Right cardiac atrium (tissue), 5 donors: ENCODE data around the gene SPPL2B. TPM values are rescaled to one million over a fixed set of nuclear protein-coding genes. Genes with fewer than 3 reads are reported as not detected.

Experiments
- ATAC-seq, 2 donors: fragments of 200-7000 bp; cut with Tn5 transposase; one replicate each; pipeline versions ENCODE4 v1.8.0 to v1.9.1; 2020; ENCODE audit warnings: moderate library complexity in 2 of 2, mild to moderate bottlenecking in 1 of 2
- DNase-seq, 3 donors: peaks; one replicate each; pipeline ENCODE4 v3.0.0-alpha.2; 2020
- H3K27ac ChIP-seq: one replicate; pipeline ENCODE4 v1.5.1; 2013; ENCODE audit warnings: mild to moderate bottlenecking, low read length, control low read depth, moderate library complexity
- H3K27me3 ChIP-seq: one replicate; pipeline ENCODE4 v1.6.1; 2013; ENCODE audit not compliant: control insufficient read depth, insufficient read depth
- H3K4me1 ChIP-seq: one replicate; pipeline ENCODE4 v1.6.1; 2013; ENCODE audit warnings: low read length; ENCODE audit not compliant: control insufficient read depth, insufficient read depth
- H3K4me3 ChIP-seq: one replicate; pipeline ENCODE4 v1.5.1; 2013; ENCODE audit warnings: low read length, control low read depth
- H3K9me3 ChIP-seq: one replicate; pipeline ENCODE4 v1.6.1; 2013; ENCODE audit warnings: low read length; ENCODE audit not compliant: control insufficient read depth
- WGBS: extraction: QIAGEN DNeasy Blood & Tissue Kit; methylation state at CpG from one replicate; pipeline ENCODE4 v1.1.7; 2013; 5-methylcytosine and 5-hydroxymethylcytosine counted together
- intact Hi-C, 4 donors: fragments of 100-400 bp; cut with DNase I; formaldehyde crosslinking; loops; one replicate each; pipeline versions ENCODE4 v1.11.0 to v1.14.0; 2022 to 2023
- polyA plus RNA-seq: library from polyadenylated mRNA; stranded (reverse); fragments of 200-250 nt; gene quantifications from one replicate; pipeline ENCODE4 v1.2.3, GENCODE V29; 2013
- total RNA-seq, 4 donors: library from RNA; stranded (reverse); fragmentation: NEBNext Ultra II Directional; extraction: Animal tissue kit (Norgen Biotek cat#: 25700); gene quantifications; one replicate each; pipeline ENCODE4 v1.2.1, GENCODE V29; 2021
- donor health status: healthy with polysubstance abuse.
- donor health status: DM: no; HTN: yes; CAD: no.
- donor health status: DM: no; HTN: no; CAD: no.
- donor health status: DM: no; HTN: yes; CAD: no; lungs with severe emphysema.
- donor health status: DM: yes; HTN: yes; CAD: no.

The SPPL2B gene
- total and polyA plus RNA-seq, 5 donors: 27.1 to 40.2 (median 31.7) TPM

DNA sequence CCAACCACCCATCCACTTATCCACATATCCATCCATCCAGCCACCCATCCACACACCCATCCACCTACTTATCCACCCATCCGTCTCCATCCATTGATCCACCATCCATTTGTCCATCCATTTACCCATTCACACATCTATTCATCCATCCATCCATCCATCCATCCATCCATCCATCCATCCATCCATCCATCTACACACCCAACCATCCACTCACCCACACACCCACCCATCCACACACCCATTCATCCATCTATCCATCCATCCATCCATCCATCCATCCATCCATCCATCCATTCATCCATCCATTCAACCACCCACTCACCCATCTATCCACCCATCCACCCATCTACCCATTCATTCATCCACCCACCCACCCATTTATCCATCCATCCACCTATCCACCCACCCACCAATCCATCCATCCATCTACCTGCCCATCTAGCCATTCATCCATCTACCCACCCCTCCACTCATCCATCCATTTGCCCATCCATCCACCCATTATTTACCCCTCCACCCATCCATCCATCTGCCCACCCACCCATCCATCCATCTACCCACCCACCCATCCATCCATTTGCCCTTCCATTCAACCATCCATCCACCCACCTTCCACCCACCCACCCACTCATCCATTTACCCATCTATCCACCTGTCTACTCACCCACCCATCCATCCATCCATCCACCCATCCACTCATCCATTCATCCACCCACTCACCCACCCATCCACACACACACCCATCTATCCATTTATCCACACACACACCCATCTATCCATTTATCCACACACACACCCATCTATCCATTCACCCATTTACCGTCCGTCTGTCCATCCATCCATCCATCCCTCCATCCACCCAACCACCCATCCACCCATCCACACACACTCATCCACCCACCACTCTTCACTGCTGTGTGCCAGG is 29.1 kb downstream of the SPPL2B start:
- no peaks in the 10 kb centered on the region for H3K4me1 ChIP-seq
- no peak overlapping the region for H3K27ac ChIP-seq
- H3K9me3 ChIP-seq: no peaks in the 10 kb centered on the region
- whole genome bisulfite sequencing: 97% methylated on average over 3 of the region's 3 CpGs
- DNase-seq: no peak
- no peak overlapping the region for H3K4me3 ChIP-seq
- H3K27me3 ChIP-seq: no peaks in the 10 kb centered on the region
- ATAC-seq: no peak
- intact Hi-C loops: no loop called here

DNA sequence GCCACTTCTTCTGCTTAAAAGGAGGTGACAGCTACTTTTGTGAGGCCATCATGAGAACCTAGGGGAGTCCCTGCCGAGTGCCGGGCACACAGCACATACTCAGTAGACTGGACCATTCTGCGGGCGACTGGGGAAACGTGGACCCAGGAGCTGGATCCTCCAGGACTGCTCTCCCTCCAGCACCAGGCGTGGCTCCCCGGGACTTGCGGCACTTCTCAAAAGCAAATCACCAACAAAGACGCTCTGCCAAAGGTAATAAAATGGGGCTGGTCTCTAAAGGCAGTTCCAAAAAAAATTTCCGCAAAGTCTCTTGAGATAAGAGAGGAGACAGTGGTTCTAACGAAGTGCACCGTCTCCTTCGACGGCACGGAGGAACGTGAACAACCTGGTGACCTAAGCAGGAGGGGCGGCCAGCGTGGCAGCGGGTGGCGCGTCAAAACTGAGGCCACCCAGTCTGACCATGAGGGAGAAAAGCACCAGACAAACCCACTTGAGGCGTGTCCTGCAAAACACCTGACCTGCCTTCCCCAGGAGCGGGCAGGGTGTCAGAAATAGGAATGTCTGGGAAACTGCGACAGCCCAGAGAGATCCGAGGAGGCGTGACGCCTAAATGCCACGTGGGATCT is 30.2 kb downstream of the SPPL2B start:
- Histone ChIP-seq H3K9me3 (no peaks in the 10 kb centered on the region), H3K4me3 (no peak overlapping the region), H3K27me3 (no peaks in the 10 kb centered on the region), H3K27ac (no peak overlapping the region), H3K4me1 (no peaks in the 10 kb centered on the region)
- WGBS: 73% methylated on average over 28 of the region's 28 CpGs
- intact Hi-C loops: no loop called here
- ATAC-seq (no peak), DNase-seq (no peak)

DNA sequence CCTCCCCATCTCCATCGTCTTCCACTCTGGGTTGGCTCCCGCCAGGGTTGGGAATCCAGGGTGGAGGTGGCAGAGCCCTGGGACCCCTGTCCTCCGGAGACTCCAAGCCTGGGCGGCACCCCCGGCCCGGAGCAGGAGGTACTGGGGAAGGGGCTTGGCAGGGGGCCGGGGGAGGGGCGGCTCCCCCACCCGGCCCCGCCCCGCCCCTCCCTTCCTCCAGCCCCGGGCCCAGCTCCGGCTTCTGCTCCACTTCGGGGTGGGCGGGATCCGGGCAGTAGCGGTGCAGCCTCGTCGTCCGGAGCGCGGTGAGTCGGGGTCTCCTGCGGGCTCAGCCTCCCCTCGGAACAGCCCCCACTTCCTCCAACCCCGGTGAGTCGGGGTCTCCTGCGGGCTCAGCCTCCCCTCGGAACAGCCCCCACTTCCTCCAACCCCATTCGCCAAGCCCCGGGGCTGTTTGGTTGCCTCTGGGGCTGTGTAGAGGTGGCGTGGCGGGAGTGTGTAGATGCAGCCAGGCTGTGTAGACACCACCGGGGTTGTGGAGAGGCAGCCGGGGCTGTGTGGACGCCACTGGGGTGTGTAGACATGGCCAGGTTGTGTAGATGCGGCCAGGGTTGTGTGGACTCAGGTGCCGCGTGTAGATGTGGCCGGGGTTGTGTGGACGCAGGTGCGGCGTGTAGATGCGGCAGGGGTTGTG is 31.7 kb downstream of the SPPL2B start, which contains the start of gene TMPRSS9:
TSS of gene TMPRSS9 (plus strand) at position 274 of the 694 bp plus-strand sequence. CDS start 29,521 bp downstream, outside the sequence.
- Histone ChIP-seq H3K27me3 (no peaks in the 10 kb centered on the region), H3K4me3 (no peak within 1 kb of the TSS), H3K27ac (no peak within 1 kb of the TSS), H3K4me1 (no peaks in the 10 kb centered on the region), H3K9me3 (no peaks in the 10 kb centered on the region)
- no peak for DNase-seq
- ATAC-seq: no peak
- intact Hi-C loops: no loop called here
- 23% methylated on average over 44 of the region's 44 CpGs for WGBS

DNA sequence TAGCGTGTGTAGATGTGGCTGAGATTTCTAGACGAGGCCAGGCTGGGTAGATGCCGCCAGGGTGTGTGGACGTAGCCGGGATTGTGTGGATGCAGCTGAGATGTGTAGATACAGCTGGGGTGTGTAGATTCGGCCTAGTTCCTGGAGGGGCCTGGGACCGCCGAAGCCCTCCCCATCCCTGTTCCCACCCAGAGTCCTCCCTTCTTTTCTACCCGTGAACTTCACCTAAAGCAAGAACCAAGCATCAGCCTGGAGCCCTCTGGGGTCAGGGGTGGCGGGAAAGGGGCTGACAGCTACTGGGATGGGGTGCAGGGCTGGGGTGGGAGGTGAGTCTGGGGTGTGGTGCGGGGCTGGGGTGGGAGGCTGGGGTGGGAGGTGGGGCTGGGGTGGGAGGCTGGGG is 32.3 kb downstream of the SPPL2B start:
- Histone ChIP-seq H3K9me3 (no peaks in the 10 kb centered on the region), H3K4me1 (no peaks in the 10 kb centered on the region), H3K27ac (no peak overlapping the region), H3K27me3 (no peaks in the 10 kb centered on the region), H3K4me3 (no peak overlapping the region)
- WGBS: 60% methylated on average over 11 of the region's 11 CpGs
- intact Hi-C loops: no loop called here
- ATAC-seq (no peak), DNase-seq (no peak)

DNA sequence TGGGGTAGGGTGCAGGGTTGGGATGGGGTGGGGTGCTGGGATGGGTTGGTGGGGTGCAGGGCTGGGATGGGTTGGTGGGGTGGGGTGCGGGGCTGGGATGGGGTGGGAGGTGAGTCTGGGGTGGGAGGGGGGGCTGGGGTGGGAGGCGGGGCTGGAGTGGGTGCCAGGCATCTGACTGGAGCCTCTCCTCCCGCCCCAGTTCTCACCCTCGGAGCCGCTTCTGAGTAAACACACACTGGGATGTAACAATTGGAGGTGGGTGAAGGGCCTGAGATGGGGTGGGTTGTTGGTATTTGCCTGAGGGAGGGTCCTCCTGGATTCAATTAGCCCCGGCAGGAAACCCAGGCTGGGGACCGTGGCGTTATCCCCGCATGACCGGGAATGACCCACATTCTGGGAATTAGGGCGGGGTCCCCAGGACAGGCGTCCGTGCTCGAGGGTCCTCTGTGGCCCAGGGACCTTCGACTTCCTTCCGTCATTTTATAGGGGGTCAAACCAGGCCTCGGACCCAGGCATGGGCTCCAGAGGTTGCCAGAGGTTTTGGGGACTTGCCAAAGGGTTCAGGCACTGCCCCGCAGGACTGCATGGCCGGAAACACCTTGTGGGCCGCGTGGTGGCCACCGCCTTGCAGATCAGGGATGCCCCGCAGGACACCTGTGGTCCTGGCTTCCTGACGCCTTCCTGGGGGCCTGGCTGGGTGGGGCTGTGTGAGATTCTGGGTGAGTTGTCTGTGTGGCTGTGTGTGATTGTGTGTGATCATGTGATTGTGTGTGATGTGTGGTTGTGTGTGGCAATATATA is 33.0 kb downstream of the SPPL2B start:
- Histone ChIP-seq H3K4me1 (no peaks in the 10 kb centered on the region), H3K27ac (no peak overlapping the region), H3K9me3 (no peaks in the 10 kb centered on the region), H3K27me3 (no peaks in the 10 kb centered on the region), H3K4me3 (no peak overlapping the region)
- DNase-seq (no peak), ATAC-seq (no peak)
- intact Hi-C loops: no loop called here
- WGBS: 34% methylated on average over 24 of the region's 24 CpGs

DNA sequence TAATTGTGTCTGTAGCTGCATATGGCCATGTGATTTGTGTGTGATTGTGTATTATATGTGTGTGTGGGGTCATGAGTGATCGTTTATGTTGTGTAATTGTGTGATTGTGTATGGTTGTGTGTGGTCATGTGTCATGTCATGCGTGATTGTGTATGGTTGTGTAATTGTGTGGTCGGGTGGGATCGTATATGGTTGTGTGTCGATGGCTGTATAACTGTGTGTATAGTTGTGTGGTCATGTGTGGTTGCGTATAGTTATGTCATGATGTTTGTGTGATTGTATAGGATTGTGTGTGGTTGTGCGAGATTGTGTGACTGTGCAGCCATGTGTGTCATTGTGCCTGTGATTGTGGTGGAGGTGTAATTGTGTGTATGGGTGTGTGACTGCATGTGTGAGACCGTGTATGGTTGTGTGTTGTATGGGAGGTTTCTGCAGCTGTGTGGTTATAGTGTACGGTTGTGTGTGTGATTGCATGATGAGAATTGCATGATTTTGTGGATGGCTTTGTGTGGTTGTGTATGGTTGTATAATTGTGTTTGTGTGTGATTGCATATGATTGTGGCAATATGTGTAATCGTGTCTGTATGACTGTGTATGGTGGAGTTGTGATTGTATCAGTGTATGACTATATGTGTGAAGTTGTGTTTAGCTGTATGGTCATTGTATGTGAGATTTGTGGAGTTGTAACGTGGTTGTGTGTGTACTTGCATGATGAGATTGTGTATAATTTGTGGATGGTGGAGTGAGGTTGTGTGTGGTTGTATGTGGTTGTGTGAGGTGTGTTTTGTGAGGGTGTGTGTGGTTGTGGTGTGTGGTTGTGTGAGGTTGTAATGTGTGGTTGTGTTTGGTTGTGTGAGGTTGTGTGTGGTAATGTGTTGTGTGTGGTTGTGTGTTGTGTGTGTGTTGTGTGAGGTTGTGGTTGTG is 33.8 kb downstream of the SPPL2B start:
- Histone ChIP-seq H3K27me3 (no peaks in the 10 kb centered on the region), H3K9me3 (no peaks in the 10 kb centered on the region), H3K4me3 (no peak overlapping the region), H3K4me1 (no peaks in the 10 kb centered on the region), H3K27ac (no peak overlapping the region)
- 91% methylated on average over 11 of the region's 11 CpGs for WGBS
- DNase-seq: no peak
- intact Hi-C loops: no loop called here
- ATAC-seq: no peak

DNA sequence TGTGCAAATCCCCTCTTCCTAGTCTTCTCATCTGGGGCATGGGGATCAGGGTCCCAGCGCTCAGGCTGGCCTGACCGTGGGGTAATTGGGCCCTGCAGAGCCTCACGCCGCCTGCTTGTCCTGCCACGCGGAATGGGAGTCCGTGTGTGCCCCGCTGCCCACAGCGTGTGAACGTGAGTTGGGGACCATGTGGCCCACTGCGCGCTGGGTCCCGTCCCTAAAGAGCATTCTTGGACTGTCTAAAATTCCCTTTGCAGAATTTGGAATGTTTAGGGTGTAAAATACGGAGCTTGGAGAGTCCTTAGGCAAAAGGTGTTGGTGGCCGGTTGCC is 34.5 kb downstream of the SPPL2B start:
- no peaks in the 10 kb centered on the region for H3K4me1 ChIP-seq
- ATAC-seq (no peak), DNase-seq (no peak)
- no peak overlapping the region for H3K27ac ChIP-seq
- H3K4me3 ChIP-seq: no peak overlapping the region
- H3K27me3 ChIP-seq: no peaks in the 10 kb centered on the region
- no peaks in the 10 kb centered on the region for H3K9me3 ChIP-seq
- 85% methylated on average over 15 of the region's 15 CpGs for WGBS
- intact Hi-C loops: no loop called here

DNA sequence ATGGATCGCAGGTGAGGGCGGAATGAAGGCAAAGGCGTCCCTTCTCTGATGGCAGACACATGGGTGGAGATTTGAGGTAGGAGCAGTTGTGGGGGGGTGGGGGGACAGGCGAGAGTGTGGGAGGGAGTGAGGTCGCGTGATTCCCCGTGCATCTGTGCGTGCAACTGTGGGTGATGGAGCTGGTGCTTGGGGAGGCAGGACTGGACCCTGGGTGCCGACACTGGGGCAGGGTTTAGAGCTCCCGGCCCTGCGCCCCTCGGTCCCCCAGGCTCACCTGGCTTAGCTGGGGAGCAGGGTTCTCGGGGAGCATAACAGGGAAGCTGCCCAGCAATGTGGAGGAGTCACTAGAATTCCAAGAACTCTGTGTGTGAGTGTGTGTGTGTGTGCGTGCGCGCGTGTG is 34.9 kb downstream of the SPPL2B start:
- WGBS: 74% methylated on average over 17 of the region's 17 CpGs
- no peaks in the 10 kb centered on the region for H3K4me1 ChIP-seq
- H3K4me3 ChIP-seq: no peak overlapping the region
- ATAC-seq: no peak
- H3K27ac ChIP-seq: no peak overlapping the region
- DNase-seq: no peak
- intact Hi-C loops: no loop called here
- H3K27me3 ChIP-seq: no peaks in the 10 kb centered on the region
- no peaks in the 10 kb centered on the region for H3K9me3 ChIP-seq

DNA sequence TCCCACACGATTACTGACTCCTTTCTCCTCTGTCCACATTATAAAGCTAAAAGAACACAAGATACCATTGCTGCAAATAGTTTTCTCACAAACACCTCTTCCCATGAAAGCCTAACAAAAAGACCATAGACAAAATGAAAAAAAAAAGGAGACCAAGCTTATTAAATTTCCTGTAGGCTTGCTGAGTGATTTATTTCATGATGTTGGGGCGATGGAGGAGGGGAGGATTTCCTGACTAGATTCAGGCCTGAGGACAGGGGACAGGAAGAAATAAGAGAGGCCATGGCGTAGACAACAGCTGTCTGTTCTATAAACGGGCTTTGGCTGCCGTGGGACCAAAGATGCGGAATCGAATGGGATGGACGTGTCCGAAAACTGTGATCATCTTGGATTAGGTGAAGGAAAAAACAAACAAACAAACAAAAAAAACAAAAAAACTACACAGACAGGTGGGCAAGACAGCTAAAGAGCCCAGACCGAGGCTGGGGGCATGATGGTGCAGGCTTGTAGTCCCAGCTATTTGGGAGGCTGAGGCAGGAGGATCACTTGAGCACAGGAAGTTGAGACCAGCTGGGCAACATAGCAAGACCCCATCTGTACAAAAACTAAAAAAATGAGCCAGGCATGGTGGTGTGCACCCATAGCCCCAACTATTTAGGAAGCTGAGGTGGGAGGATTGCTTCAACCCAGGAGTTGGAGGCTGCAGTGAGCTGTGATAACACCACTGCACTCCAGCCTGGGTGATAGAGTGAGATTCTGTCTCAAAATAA is 36.9 kb downstream of the SPPL2B start:
- H3K9me3 ChIP-seq: no peaks in the 10 kb centered on the region
- no peaks in the 10 kb centered on the region for H3K27me3 ChIP-seq
- WGBS: 45% methylated on average over 10 of the region's 10 CpGs
- intact Hi-C loops: no loop called here
- no peak overlapping the region for H3K27ac ChIP-seq
- ATAC-seq (no peak), DNase-seq (no peak)
- no peak overlapping the region for H3K4me3 ChIP-seq
- H3K4me1 ChIP-seq: no peaks in the 10 kb centered on the region
